HG02588 (cell line): ENCODE measurements around the gene CACNA1A.
"Not testable (repeated sequence)": the region's sequence is repeated elsewhere in the genome, so short reads cannot be mapped to it uniquely, and the experiment has no call there.

Experiments
- ATAC-seq: cut with Tn5 transposase; IDR thresholded peaks from one replicate; pipeline ENCODE4 v1.9.1; 2021; ENCODE audit warnings: mild to moderate bottlenecking, moderate library complexity; ENCODE audit not compliant: unreplicated experiment

Gene CACNA1A

GRCh38 chr19:13427273-13428051 is 78.8 kb downstream of the CACNA1A start:
- ATAC-seq = no peak

- not testable (repeated sequence) for ATAC-seq
Observed at GRCh38 chr19:13425875-13426274, 80.4 kb downstream of the CACNA1A start.

GRCh38 chr19:13425151-13425550 is 81.1 kb downstream of the CACNA1A start:
- no peak for ATAC-seq

GRCh38 chr19:13420780-13421179 is 85.5 kb downstream of the CACNA1A start:
- ATAC-seq = no peak

GRCh38 chr19:13417054-13417453 is 89.2 kb downstream of the CACNA1A start:
- ATAC-seq = no peak

GRCh38 chr19:13411899-13412298 is 94.4 kb downstream of the CACNA1A start:
- ATAC-seq = no peak

GRCh38 chr19:13410946-13411345 is 95.3 kb downstream of the CACNA1A start:
- ATAC-seq = no peak

GRCh38 chr19:13408889-13409518 is 97.3 kb downstream of the CACNA1A start:
- no peak for ATAC-seq

- ATAC-seq = no peak
Observed at GRCh38 chr19:13404236-13404635, 102.0 kb downstream of the CACNA1A start.

- ATAC-seq = no peak
Observed at GRCh38 chr19:13401388-13401787, 104.9 kb downstream of the CACNA1A start.

- no peak for ATAC-seq
Observed at GRCh38 chr19:13400296-13400695, 106.0 kb downstream of the CACNA1A start.

- ATAC-seq = no peak
Observed at GRCh38 chr19:13399746-13400145, 106.5 kb downstream of the CACNA1A start.

- no peak for ATAC-seq
Observed at GRCh38 chr19:13398780-13399726, 107.2 kb downstream of the CACNA1A start.

- ATAC-seq = no peak
Observed at GRCh38 chr19:13398182-13398581, 108.1 kb downstream of the CACNA1A start.

GRCh38 chr19:13396250-13397080 is 109.8 kb downstream of the CACNA1A start:
- no peak for ATAC-seq

GRCh38 chr19:13382633-13382938 is 123.7 kb downstream of the CACNA1A start:
- no peak for ATAC-seq

- ATAC-seq = no peak
Observed at GRCh38 chr19:13381827-13382632, 124.2 kb downstream of the CACNA1A start.

- no peak for ATAC-seq
Observed at GRCh38 chr19:13376537-13376936, 129.7 kb downstream of the CACNA1A start.

- no peak for ATAC-seq
Observed at GRCh38 chr19:13373599-13373998, 132.7 kb downstream of the CACNA1A start.

GRCh38 chr19:13370948-13371347 is 135.3 kb downstream of the CACNA1A start:
- ATAC-seq = no peak
